GM23338 (cell line): ENCODE measurements around the gene FYN. TPM values are rescaled to one million over a fixed set of nuclear protein-coding genes. Genes with fewer than 3 reads are reported as not detected.
A peak's percentile ranks its signal among the peaks of the same experiment; 100 is the strongest.

ENCODE experiments used
- ATAC-seq: fragments of 200-7000 bp; cut with Tn5 transposase; 3 replicates; pipeline ENCODE4 v1.9.1; 2020
- DNase-seq: peaks from one replicate; pipeline ENCODE4 v3.0.0-alpha.2; 2015; ENCODE audit warnings: low spot score
- H2AFZ ChIP-seq: fragments of 200-600 bp; sonication (generic); 2 replicates; pipeline ENCODE4 v1.8.0; 2016; ENCODE audit warnings: antibody characterized with exemption, mild to moderate bottlenecking, moderate library complexity
- H3F3A ChIP-seq: fragments of 200-600 bp; sonication (generic); replicated peaks from 2 replicates; pipeline ENCODE4 v1.8.0; 2017; ENCODE audit warnings: antibody characterized with exemption, mixed run types, low read depth
- H3K27ac ChIP-seq: fragments of 200-600 bp; sonication (generic); 2 replicates; pipeline ENCODE4 v1.6.1; 2016; ENCODE audit warnings: low read depth
- H3K27me3 ChIP-seq: fragments of 200-600 bp; sonication (generic); 2 replicates; pipeline ENCODE4 v1.8.0; 2016; ENCODE audit warnings: mild to moderate bottlenecking, mixed run types, moderate library complexity; ENCODE audit not compliant: insufficient read depth
- H3K36me3 ChIP-seq: fragments of 200-600 bp; sonication (generic); 2 replicates; pipeline ENCODE4 v1.8.0; 2016; ENCODE audit warnings: mild to moderate bottlenecking; ENCODE audit not compliant: insufficient read depth
- H3K4me1 ChIP-seq: fragments of 200-600 bp; sonication (generic); 2 replicates; pipeline ENCODE4 v1.8.0; 2016; ENCODE audit warnings: mild to moderate bottlenecking, moderate library complexity; ENCODE audit not compliant: insufficient read depth
- H3K4me2 ChIP-seq: fragments of 200-600 bp; sonication (generic); 2 replicates; pipeline ENCODE4 v1.7.1; 2017; ENCODE audit warnings: mixed run types
- H3K4me3 ChIP-seq: fragments of 200-600 bp; sonication (generic); 2 replicates; pipeline ENCODE4 v1.6.1; 2016; ENCODE audit warnings: mixed run types
- H3K79me2 ChIP-seq: fragments of 200-600 bp; sonication (generic); replicated peaks from 2 replicates; pipeline ENCODE4 v1.8.0; 2017; ENCODE audit warnings: mild to moderate bottlenecking; ENCODE audit not compliant: insufficient read depth
- H3K9me2 ChIP-seq: fragments of 200-600 bp; sonication (generic); 2 replicates; pipeline ENCODE4 v1.8.0; 2017; ENCODE audit not compliant: insufficient read depth
- H4K20me1 ChIP-seq: fragments of 200-600 bp; sonication (generic); replicated peaks from 2 replicates; pipeline ENCODE4 v1.8.0; 2017; ENCODE audit warnings: mild to moderate bottlenecking; ENCODE audit not compliant: insufficient read depth
- H3K27ac Mint-ChIP-seq: 2 replicates; pipeline ENCODE4 v1.8.0; 2020; ENCODE audit warnings: inconsistent platforms, mild to moderate bottlenecking, moderate library complexity, mixed read lengths
- H3K27me3 Mint-ChIP-seq: 3 replicates; pipeline ENCODE4 v1.8.0; 2022; ENCODE audit warnings: low read depth, mild to moderate bottlenecking, moderate library complexity, mixed read lengths, inconsistent platforms; ENCODE audit not compliant: insufficient read depth, poor library complexity
- H3K36me3 Mint-ChIP-seq: 3 replicates; pipeline ENCODE4 v1.8.0; 2021; ENCODE audit warnings: low read depth, mild to moderate bottlenecking, inconsistent platforms, moderate library complexity, mixed read lengths
- H3K4me1 Mint-ChIP-seq: 3 replicates; pipeline ENCODE4 v1.8.0; 2020; ENCODE audit warnings: mild to moderate bottlenecking, inconsistent platforms, mixed read lengths
- H3K4me3 Mint-ChIP-seq: 3 replicates; pipeline ENCODE4 v1.8.0; 2021; ENCODE audit warnings: moderate library complexity, mild to moderate bottlenecking, inconsistent platforms, mixed read lengths
- H3K9me3 Mint-ChIP-seq: 3 replicates; pipeline ENCODE4 v1.8.0; 2020; ENCODE audit warnings: moderate library complexity, mild to moderate bottlenecking, inconsistent platforms, mixed read lengths
- CREB1 ChIP-seq: fragments of 250-450 bp; sonication (Bioruptor Pico); IDR thresholded peaks from 2 replicates; pipeline ENCODE4 v1.5.0; 2020; ENCODE audit warnings: low read depth, mild to moderate bottlenecking, moderate library complexity
- EZH2 ChIP-seq: fragments of 200-600 bp; sonication (generic); IDR thresholded peaks from one replicate; pipeline ENCODE4 v1.8.0; 2017; ENCODE audit warnings: antibody characterized with exemption, mild to moderate bottlenecking, low read depth; ENCODE audit not compliant: unreplicated experiment
- EZH2phosphoT487 ChIP-seq: fragments of 200-600 bp; sonication (generic); IDR thresholded peaks from one replicate; pipeline ENCODE4 v1.8.1; 2018; ENCODE audit warnings: antibody characterized with exemption; ENCODE audit not compliant: unreplicated experiment
- NANOG ChIP-seq: IDR thresholded peaks from 2 replicates; pipeline ENCODE4 v1.6.1; 2016; ENCODE audit warnings: antibody characterized with exemption, borderline replicate concordance
- POLR2AphosphoS5 ChIP-seq: IDR thresholded peaks from 2 replicates; pipeline ENCODE4 v1.6.1; 2016; ENCODE audit warnings: antibody characterized with exemption, low read depth
- STAT1 ChIP-seq: IDR thresholded peaks from one replicate; pipeline ENCODE4 v1.6.1; 2016; ENCODE audit warnings: antibody characterized with exemption; ENCODE audit not compliant: unreplicated experiment
- ZNF114 ChIP-seq: fragments of 250-450 bp; sonication (Bioruptor Pico); IDR thresholded peaks from 2 replicates; pipeline ENCODE4 v1.5.0; 2020; ENCODE audit warnings: mild to moderate bottlenecking, moderate library complexity
- polyA plus RNA-seq: library from polyadenylated mRNA; unstranded; fragments of >200 nt; fragmentation: Nextera tagmentation; extraction: Ambion mirVana; gene quantifications from 2 replicates; pipeline ENCODE4 v1.2.1, GENCODE V29; 2016
- total RNA-seq: library from RNA; depleted of rRNA; stranded (reverse); fragments of >200 nt; shearing (Covaris generic); gene quantifications from 2 replicates; pipeline ENCODE4 v1.2.3, GENCODE V29; 2014
- TF ChIP-seq, protein P1 (sequence below): IDR thresholded peaks from one replicate; pipeline ENCODE4 v1.6.1; 2018; ENCODE audit warnings: antibody characterized with exemption; ENCODE audit not compliant: unreplicated experiment
- TF ChIP-seq, protein P2 (sequence below): IDR thresholded peaks from 2 replicates; pipeline ENCODE4 v1.6.1; 2016; ENCODE audit warnings: antibody characterized with exemption
- TF ChIP-seq, protein P3 (sequence below): fragments of 250-450 bp; sonication (Bioruptor Pico); IDR thresholded peaks from 2 replicates; pipeline ENCODE4 v1.5.0; 2020; ENCODE audit warnings: mild to moderate bottlenecking, moderate library complexity

Gene FYN
- total and polyA plus RNA-seq, 2 experiments from 2014 or later: 46.8 to 143 TPM

DNA sequence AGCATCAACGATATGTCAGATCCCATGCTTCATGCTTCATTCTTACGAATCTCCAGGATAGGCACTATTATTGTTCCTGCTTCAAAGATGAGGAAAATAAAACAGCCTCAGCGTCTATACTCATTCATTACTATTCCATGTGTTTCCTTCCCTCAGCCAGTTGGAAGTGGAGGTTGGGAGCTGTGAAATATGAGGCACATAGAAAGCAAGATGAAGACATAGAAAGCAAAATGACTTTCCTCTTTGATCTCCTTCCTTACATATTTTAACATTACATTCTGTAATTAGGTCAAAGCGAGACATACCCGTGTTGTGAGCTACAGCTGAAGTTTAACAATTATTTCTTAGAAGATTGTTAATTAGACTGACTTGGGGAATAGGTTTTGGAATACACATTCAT lies 125.4 kb downstream of the FYN start (continued):
- TF ChIP-seq, protein P1, sequence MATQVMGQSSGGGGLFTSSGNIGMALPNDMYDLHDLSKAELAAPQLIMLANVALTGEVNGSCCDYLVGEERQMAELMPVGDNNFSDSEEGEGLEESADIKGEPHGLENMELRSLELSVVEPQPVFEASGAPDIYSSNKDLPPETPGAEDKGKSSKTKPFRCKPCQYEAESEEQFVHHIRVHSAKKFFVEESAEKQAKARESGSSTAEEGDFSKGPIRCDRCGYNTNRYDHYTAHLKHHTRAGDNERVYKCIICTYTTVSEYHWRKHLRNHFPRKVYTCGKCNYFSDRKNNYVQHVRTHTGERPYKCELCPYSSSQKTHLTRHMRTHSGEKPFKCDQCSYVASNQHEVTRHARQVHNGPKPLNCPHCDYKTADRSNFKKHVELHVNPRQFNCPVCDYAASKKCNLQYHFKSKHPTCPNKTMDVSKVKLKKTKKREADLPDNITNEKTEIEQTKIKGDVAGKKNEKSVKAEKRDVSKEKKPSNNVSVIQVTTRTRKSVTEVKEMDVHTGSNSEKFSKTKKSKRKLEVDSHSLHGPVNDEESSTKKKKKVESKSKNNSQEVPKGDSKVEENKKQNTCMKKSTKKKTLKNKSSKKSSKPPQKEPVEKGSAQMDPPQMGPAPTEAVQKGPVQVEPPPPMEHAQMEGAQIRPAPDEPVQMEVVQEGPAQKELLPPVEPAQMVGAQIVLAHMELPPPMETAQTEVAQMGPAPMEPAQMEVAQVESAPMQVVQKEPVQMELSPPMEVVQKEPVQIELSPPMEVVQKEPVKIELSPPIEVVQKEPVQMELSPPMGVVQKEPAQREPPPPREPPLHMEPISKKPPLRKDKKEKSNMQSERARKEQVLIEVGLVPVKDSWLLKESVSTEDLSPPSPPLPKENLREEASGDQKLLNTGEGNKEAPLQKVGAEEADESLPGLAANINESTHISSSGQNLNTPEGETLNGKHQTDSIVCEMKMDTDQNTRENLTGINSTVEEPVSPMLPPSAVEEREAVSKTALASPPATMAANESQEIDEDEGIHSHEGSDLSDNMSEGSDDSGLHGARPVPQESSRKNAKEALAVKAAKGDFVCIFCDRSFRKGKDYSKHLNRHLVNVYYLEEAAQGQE: no peak
- TF ChIP-seq CREB1 (CRISPR knock-in tag) (no peak), ZNF114 (CRISPR knock-in tag) (no peak), EZH2 (no peak)
- TF ChIP-seq, protein P2, sequence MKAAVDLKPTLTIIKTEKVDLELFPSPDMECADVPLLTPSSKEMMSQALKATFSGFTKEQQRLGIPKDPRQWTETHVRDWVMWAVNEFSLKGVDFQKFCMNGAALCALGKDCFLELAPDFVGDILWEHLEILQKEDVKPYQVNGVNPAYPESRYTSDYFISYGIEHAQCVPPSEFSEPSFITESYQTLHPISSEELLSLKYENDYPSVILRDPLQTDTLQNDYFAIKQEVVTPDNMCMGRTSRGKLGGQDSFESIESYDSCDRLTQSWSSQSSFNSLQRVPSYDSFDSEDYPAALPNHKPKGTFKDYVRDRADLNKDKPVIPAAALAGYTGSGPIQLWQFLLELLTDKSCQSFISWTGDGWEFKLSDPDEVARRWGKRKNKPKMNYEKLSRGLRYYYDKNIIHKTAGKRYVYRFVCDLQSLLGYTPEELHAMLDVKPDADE: no peak

DNA sequence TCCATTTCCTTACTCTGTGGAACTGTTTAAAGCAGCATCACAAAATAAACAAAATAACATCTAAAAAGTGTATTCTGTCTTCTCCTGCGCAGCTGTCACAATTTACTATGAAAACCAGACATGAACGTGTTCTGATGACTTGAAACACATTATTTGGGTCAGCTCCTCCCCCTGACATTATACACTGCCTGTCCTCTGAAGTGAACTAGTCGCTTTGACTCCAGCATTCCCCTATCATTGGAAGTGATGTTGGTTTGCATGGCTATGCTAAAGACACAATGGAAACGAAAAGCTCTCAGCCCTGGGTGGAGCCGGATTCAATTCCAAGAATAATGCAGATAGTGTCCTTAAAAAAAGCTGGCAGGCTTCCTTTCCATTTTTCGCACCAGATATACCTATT lies 125.9 kb downstream of the FYN start:
- peaks cover 62% of the 10 kb centered on the region for H3K4me1 Mint-ChIP-seq
- no peak overlapping the region for H3K4me3 Mint-ChIP-seq
- Histone ChIP-seq H3K27ac (peak overlapping the region; percentile 26), H3K27me3 (no peaks in the 10 kb centered on the region), H3K4me2 (peak overlapping the region; percentile 53), H3K4me3 (no peak overlapping the region), H4K20me1 (no peaks in the 10 kb centered on the region), H2AFZ (no peak overlapping the region), H3K79me2 (peaks cover 11% of the 10 kb centered on the region; the same call in 1 of the 2 replicates), H3K36me3 (no peaks in the 10 kb centered on the region), H3F3A (no peaks in the 10 kb centered on the region), H3K9me2 (no peaks in the 10 kb centered on the region), H3K4me1 (peaks cover 42% of the 10 kb centered on the region)
- H3K27me3 Mint-ChIP-seq: peaks cover 7% of the 10 kb centered on the region
- H3K36me3 Mint-ChIP-seq: peaks cover 8% of the 10 kb centered on the region; the same call in 1 of the 3 replicates
- ATAC-seq: peak; percentile 55
- no peak overlapping the region for H3K27ac Mint-ChIP-seq
- peak; percentile 45 for DNase-seq
- no peaks in the 10 kb centered on the region for H3K9me3 Mint-ChIP-seq
- TF ChIP-seq STAT1 (no peak), POLR2AphosphoS5 (no peak), EZH2 (no peak), ZNF114 (CRISPR knock-in tag) (no peak), EZH2phosphoT487 (no peak), CREB1 (CRISPR knock-in tag) (no peak), NANOG (no peak)
- TF ChIP-seq, protein P3, sequence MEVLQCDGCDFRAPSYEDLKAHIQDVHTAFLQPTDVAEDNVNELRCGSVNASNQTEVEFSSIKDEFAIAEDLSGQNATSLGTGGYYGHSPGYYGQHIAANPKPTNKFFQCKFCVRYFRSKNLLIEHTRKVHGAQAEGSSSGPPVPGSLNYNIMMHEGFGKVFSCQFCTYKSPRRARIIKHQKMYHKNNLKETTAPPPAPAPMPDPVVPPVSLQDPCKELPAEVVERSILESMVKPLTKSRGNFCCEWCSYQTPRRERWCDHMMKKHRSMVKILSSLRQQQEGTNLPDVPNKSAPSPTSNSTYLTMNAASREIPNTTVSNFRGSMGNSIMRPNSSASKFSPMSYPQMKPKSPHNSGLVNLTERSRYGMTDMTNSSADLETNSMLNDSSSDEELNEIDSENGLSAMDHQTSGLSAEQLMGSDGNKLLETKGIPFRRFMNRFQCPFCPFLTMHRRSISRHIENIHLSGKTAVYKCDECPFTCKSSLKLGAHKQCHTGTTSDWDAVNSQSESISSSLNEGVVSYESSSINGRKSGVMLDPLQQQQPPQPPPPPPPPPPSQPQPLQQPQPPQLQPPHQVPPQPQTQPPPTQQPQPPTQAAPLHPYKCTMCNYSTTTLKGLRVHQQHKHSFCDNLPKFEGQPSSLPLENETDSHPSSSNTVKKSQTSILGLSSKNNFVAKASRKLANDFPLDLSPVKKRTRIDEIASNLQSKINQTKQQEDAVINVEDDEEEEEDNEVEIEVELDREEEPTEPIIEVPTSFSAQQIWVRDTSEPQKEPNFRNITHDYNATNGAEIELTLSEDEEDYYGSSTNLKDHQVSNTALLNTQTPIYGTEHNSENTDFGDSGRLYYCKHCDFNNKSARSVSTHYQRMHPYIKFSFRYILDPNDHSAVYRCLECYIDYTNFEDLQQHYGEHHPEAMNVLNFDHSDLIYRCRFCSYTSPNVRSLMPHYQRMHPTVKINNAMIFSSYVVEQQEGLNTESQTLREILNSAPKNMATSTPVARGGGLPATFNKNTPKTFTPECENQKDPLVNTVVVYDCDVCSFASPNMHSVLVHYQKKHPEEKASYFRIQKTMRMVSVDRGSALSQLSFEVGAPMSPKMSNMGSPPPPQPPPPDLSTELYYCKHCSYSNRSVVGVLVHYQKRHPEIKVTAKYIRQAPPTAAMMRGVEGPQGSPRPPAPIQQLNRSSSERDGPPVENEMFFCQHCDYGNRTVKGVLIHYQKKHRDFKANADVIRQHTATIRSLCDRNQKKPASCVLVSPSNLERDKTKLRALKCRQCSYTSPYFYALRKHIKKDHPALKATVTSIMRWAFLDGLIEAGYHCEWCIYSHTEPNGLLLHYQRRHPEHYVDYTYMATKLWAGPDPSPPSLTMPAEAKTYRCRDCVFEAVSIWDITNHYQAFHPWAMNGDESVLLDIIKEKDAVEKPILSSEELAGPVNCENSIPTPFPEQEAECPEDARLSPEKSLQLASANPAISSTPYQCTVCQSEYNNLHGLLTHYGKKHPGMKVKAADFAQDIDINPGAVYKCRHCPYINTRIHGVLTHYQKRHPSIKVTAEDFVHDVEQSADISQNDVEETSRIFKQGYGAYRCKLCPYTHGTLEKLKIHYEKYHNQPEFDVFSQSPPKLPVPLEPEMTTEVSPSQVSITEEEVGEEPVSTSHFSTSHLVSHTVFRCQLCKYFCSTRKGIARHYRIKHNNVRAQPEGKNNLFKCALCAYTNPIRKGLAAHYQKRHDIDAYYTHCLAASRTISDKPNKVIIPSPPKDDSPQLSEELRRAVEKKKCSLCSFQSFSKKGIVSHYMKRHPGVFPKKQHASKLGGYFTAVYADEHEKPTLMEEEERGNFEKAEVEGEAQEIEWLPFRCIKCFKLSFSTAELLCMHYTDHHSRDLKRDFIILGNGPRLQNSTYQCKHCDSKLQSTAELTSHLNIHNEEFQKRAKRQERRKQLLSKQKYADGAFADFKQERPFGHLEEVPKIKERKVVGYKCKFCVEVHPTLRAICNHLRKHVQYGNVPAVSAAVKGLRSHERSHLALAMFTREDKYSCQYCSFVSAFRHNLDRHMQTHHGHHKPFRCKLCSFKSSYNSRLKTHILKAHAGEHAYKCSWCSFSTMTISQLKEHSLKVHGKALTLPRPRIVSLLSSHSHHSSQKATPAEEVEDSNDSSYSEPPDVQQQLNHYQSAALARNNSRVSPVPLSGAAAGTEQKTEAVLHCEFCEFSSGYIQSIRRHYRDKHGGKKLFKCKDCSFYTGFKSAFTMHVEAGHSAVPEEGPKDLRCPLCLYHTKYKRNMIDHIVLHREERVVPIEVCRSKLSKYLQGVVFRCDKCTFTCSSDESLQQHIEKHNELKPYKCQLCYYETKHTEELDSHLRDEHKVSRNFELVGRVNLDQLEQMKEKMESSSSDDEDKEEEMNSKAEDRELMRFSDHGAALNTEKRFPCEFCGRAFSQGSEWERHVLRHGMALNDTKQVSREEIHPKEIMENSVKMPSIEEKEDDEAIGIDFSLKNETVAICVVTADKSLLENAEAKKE (CRISPR knock-in tag): no peak
- TF ChIP-seq, protein P1: no peak
